Stimulated activated CD8-positive, alpha-beta memory T cell treated with anti-CD3 and anti-CD28 coated beads, Interleukin-15, amount 100 ng/mL, for 4 hours (primary cell): ENCODE measurements around the gene IL19.

Source experiments
- DNase-seq, 2 donors: peaks; one replicate each; pipeline ENCODE4 v3.0.0-alpha.2; 2020; ENCODE audit warnings: low read depth in 2 of 2

IL19 gene

DNA sequence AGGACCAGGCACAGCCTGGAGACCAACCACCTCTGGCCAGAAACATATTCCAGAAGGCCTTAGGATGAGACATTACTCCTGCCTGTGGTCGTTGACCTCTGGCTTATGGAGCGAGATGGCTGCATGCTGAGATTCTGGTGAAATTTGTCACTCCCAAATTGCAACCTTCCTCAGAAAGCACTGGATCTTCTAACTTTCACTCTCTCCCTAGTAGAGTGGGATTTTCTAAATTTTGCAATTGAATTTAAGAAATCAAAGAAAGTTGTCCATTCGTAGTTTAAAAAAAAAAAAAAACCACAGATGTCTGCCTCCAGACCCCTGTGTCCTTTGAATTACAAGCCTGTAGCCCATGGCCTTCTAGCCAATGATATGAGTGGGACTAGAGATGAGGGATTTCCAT lies 30.3 kb downstream of the IL19 start:
- no peak for DNase-seq

DNA sequence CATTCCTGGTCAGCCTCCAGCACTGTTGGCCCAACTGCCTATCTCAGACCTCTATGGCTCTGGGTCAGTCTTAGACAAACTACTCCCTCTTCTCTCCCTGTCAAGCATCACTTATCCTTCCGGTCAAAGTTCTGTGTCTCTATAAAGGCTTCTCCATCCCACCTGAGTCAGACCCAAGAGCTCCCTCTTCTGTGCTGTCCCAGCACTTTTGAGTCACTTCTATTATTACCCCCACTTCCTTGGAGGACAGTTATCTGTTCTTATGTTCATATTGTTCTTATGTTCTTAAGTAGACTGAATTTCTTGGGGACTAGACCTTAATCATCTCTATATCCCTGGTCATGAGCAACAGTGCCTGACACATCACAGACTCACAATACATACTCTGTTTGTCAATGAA lies 30.9 kb downstream of the IL19 start:
- DNase-seq, result no peak

DNA sequence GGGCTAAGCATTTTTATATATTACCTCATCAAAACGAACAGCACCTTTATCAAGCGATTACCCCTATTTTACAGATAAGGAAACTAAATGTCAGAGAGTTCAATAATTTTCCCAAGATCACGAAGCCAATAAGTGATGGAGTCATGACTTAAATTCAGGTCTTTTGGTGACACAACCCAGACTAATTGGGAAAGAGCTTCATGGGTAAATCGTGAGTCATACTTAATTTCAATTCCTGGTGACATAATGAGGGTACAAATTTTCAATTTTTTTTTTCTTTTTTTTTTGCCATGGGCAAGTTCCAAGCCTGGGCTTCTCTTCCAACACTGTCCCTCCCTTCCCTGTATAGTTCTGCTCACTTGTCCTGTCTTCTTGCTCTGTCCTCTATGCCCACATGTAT lies 31.8 kb downstream of the IL19 start:
- DNase-seq, result no peak

DNA sequence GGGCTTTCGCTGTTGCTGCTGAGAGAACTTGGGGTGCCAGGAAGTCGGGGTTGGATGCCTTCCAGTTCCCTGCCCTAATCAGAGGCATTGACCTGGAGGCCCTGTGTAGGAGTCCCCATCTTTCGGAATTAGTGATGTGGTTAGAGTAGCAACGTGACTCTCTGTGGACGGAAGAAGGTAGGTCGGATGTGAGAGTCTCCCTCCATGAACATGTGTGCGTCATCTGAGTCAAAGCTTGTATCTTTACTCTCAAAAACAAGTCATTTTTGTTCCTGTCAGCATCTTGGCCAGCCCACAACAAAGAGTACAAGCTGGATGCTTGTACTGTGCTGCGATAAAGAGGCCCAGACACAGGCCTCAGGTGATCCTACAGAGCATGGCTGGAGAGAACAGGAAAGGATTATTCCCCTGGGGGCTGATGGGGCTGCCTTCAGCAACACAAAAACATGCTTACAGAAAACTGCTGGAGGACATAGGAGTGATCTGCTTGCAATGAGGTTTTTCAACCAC lies 32.7 kb downstream of the IL19 start:
- DNase-seq, result peak in 1 of 2 donors; percentile 66

DNA sequence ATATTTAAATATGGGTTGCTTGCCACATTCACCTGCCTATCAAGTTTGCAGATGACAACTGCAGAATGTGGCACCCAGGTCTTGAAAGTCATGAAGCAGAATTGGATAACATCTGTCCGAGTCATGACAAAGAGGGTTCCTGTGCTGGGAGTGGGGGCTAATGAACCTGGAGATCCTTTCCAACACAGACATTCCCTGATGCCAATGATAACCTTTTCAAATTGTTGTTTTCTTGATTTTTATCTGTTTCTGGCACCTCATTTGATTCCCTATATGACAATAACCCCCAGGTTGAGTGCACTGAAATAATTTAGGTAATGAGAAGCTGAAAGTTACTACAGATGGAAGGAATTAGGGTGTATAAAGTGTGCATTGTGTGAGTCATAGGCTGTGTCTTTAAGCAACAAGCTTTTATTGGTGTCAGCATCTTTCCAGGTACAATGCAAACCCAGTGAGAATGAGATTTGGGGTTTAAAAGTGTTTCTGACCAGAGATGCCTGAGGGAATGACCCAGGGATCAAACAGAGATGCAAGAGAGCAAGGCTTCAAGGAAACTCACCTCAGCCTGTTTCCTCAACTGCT lies 33.7 kb downstream of the IL19 start:
- no peak for DNase-seq

DNA sequence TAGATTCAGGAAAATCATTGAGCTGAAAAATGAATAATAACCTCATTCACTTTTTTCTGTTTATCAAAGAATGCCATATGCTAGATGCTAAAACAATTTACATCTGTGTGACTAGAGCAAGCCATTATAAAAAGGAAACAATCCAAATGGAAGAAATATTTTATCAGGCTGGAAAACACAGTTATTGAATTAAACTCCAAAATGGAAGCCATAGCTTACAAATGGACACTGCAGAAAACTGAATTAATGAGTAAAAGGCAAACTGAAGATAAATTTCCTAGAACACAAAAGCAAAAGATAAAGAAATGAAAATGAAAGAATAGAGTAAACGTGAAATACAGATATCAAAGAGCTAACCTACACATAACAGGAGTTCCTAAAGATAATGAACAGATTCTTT lies 34.8 kb downstream of the IL19 start:
- DNase-seq, result no peak

DNA sequence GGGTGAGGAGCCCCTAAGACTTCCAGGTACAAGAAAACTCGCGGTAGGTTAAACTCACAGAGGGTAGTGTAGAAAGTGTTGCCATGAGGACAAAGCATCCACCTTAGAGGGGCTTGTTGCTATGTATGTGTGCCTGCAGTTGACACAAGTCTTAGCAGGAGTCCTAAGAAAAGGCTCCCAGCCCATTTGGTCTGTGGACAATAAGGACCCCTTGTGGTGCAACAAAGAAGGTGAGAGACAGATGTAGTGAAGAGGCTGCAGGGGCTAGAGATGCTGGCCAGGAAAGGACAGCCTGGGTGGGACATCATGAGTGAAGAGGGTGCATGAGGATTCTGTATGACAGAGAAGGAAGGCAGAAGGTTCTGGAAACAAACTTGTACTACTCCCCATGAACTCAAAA lies 38.0 kb downstream of the IL19 start:
- DNase-seq, result no peak

DNA sequence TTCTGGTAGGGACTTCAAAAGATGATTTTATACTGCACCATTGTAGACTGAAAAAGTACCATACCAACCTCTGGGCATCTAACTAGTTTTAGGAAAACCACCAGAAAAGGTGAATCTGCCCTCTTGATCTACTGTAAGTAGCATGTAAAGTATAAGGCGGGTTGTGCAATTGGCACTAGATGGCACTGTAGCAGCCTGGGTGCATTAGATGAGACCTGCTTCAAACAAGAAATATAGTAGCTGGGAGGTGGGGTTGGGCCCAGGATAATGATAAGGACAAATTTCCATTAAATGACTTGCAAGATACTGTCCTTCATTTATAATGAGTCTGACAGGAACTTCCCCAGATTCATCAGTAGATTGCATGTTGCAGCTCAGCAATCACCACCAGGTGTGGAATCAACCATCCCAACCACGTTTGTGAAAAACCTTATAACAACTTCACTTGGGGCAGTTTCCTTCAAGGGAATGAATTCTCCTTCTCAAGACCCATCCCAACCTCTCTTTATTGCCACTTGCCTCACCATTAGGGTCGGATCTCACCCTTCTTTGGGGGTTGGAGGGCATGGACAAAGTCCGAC lies 39.0 kb downstream of the IL19 start:
- no peak for DNase-seq

DNA sequence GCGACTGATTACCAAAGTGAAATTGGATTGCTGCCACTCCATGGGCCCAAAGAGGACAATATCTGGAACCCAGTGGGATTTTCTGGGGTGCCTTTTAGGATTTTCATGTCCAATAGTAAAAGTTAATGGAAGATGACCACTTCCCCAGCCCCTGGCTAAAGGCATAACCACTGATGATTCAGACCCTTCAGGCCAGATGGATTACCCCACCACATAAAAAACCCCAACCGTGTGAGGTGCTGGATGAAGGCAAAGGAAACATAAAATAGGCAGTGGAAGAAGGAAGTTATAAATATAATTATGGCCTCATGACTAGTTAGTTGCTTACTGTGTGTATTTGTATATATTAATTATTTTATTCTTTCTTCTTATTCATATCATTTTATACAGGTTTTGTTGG lies 41.9 kb downstream of the IL19 start:
- no peak for DNase-seq

DNA sequence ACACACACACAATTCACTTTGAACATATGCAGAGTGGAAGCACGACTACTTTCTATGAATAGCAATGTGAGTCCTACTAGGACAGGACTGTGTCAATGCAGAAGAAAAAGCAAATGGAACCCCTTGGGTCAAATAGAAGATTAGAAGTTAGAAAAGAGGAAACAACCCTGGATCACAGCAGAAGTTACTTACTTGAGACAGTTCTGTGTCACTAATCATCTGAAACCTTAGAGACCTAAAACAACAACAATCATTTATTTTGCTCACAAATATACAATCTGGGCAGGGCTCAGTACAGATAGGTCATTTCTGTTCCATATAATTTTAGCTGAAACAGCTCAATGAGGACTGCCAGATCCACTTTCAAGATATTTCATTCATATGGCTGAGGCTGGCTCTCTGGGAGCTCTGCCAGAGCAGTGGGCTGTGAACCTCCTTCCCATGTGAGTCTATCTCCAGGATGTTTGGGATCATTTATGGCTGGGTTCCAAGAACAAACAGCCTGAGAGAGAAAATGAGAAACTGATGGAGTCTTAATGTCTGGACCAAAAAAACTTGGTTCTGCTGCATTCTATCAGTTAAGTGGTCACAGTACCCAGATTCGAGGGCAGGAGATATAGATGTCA lies 44.3 kb downstream of the IL19 start:
- no peak for DNase-seq

DNA sequence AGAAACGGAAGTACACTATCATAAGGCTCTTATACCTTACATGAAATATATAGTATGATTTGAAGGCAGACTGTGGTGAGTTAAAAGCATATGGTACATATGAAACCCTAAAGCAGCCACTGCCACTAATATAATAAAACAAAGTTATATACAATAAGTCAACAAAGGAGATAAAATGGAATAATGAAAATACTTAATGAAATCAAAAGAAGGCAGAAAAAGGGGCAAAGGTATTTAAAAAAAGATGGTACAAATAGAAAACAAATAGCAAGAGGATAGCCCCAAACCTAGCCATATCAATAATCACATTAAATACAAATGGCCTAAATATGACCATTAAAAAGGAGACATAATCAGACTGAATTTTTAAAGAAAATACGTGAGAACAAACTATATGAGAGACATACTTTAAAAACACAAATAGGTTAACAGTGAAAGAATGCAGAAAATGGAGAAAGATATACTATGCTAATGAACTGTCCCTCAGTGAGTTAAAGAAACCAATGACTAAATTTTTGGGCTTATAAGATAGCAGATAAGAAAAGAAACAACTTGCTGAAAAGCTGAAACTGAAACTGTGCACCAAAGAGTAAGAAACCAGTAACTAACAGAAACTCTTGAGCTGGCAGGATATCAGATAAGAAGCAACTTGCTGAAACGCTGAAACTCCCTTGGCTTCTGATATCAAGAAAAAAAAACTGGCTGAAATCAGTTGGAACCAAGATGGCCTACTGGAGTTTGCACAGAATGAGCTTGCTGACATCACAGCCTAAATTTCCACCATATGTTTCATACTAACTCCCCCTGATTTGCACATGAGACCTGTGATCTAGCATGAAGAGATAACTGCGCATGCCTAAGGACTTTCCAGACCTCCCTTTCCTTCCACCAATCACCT lies 46.1 kb downstream of the IL19 start:
- no peak for DNase-seq

DNA sequence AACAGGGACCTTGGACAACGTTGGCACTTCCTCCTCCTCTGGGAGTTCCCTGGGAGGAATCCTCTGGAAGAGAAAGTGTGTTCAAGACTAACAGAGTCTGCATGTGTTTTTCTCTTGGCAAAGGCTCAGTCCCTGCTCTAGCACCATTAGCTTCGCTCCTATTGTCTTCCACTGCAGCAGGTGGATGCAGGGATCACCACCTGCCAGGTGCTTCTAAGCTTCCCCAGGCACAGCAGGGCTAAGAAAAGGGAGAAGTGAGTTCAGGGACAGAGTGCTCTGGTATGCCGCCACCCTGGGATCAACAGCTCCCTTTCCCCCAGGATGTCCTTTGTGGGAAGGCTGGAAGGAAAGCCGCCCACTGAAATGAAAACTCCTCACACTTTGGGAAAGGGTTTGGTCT lies 50.9 kb downstream of the IL19 start:
- no peak for DNase-seq

DNA sequence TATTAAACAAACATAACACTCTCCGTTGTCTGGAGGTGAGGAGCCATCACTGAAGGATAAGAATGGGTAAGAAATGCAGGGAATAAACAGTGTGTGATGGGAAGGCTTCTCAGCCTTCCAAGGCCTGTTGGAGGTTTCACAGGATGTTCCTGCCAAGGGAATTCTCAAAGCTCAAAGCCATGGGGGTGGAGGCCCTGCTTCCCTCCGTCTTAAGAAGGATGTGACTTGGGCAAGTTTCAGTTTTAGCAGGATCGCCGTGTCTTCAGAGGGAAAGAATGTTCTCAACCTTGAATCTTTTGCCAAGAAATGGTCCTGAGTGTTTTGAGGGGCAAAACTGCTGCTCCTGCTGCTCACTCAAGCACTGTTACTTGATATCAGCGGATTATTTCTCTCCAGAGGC lies 53.2 kb downstream of the IL19 start:
- no peak for DNase-seq

DNA sequence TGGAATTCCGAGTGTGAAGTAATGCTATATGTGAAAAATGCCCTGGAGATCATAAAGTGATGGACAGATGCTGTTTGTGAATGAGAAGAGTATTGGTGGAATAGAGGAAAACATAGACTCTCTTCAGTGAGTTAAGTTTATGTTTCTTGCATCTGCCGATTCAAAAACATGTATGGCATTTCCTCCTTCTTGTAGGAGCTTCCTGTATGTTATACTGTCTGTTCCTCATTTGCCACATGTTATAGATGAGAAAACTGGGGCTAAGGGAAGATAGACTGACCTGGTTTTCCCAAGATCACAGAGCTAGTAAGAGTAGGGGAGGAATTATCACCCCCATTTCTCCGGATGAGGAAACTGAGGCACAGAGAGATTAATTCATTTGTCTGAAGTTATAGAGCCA lies 53.8 kb downstream of the IL19 start:
- DNase-seq, result no peak

DNA sequence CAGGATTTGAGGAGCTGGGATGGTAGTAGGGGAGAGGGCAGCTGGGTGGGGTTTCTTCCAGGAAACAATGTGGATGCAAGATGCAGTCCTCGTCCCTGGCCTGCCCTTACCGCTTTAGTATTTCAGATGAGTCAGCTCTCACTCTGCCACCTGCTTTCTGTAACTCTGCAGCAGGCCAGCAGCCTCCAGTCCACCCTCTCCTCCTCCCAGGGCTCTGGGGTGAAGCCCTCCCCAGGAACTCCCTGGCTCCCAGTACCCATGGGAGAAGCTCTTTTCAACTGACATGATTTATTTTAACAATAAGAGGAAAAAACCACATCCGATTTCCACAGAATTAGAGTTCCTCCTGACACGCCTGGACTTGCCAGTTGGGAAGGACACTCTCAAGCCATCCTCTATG lies 55.8 kb downstream of the IL19 start:
- no peak for DNase-seq

DNA sequence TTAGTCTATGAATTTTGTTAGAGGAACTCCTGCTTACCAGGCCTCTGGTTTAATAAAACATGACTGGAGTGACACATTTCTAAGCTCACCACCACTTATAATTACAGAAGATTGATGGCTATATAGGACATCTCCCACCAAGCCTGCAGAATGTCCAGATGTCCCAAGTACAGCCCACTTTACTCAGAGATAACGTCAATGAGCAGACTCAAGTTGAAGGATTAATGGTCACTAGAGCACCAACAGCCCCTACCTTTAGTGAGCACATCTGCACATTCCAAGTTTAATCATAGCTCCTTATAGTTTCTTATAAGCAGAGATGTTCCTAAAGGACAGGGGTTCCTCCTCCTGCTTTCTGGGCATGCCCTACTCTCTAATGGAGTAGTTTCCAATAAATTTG lies 57.5 kb downstream of the IL19 start:
- no peak for DNase-seq

DNA sequence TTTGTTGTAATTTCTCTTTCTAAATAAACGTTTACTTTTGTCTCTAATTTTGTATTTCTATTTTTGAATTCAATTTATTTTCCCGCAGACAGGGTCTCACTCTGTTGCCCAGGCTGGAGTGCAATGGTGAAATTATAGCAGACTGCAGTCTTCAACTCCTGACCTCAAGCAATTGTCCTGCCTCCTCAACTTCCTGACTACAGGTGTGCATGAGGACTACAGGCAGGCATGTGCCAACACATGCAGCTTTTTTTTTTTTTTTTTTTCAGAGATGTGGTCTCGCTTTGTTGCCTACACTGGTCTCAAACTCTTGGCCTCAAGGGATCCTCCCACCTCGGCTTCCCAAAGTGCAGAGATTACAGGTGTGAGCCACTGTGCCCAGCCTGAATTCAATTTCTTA lies 58.2 kb downstream of the IL19 start:
- DNase-seq, result no peak

DNA sequence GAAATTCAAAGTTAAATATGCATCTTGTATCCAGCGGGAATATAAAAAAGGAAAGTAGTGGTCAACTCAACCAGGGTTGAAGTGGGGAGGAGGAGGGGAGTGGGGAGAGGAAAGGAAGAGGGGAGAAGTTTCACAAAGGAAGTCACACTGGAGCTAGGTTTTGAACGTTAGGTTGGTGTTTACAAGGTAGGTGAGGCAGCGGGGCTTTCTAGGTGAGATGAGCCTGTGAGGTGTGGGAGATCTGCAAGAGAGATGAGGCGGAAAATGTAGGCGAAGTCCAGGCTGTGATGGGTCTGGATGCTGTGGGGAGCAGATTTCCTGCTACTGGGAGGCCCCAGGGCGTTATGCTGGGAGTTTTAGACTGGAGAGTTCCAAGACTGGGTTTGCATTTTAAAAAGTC lies 58.7 kb downstream of the IL19 start:
- no peak for DNase-seq

DNA sequence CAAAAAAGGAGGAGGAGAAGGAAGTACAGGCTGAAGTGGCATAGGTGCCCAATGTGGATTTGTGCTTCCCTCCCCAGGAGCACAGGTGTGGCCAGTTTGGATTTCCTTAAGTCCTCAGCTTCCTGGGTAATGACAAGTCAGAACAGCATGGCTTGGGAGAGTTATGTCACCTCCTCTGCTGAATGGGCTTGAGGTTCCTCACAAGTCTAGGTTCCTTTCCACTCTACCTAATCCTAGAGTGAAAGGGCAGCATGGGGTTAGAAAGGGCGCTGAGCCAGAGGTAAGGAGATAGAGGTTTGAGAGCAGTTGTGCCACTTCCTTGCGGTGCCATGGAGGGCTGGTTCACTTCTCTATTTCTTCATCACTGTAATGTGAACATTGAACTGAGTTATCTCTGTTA lies 59.3 kb downstream of the IL19 start:
- no peak for DNase-seq

DNA sequence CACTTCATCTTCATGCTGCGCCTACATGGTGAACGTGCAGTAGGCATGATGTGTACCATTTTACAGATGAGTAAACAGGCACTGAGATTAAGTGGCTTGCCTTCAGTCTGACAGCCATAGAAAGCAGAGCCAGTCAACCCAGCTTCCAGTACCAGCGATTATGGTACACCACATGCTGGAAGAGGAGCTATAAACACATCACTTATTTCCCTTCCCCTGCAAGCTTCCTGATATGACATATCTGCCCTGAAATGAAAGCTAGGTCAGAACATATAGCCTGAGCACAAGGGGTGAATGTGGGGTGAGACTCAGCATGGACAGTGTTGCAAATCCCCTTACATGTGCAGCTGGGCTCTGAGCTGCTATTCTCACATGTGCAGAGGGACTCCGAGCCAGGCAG lies 61.1 kb downstream of the IL19 start:
- DNase-seq, result no peak

DNA sequence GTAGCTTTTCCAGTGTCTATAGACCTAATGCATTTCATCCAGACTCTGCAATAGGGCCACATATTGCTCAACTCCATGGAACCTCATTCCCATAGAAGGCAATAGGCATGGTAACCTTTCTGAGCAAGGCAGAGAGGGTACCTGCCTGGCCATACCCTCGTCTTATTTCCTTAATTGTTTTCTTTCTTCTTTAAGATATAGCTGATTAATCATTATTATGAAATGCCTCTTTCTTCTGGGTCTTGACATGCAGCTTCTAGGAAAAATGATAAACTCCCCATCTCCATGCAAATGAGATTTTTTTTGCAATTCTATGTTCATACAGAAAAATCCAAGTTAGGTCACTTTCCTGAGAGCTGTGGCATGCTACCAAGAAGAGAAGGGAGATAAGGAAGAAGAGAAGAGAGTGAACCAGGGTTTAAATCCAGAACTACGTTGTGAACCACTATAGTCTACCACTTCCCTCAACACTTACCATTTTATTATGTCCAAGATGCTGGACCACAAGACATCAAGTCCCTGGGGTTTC lies 61.8 kb downstream of the IL19 start:
- DNase-seq, result no peak

DNA sequence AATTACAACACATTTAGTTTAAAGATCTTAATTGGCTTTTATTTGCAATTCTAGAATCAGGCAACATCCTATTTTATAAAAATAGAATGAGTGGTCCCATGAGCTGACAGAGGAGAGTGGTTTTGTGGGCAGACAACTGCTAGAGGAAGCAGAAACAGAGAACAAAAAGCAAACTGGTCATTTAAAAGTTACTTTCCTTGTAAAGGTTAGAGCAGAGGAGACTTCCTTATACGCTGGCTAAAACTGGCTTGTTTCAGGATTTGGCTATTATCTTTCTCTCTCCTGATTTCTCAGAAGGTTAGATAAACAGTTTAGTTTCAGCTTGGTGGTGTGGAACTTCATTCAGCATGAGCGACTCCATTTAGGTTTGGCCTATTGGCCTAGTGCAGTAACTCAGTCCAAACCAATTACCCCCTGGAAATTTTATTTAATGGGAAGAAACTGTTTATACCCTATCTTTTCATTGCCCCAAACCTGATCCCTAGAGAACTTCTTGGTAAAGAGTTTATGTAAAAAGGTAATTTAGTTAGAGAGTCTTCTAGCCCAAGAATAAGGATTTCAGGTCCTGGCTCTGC lies 62.6 kb downstream of the IL19 start:
- DNase-seq, result no peak
